Astrocyte (in vitro differentiated cells and primary cell): ENCODE measurements around the gene MGAM2. TPM values are rescaled to one million over a fixed set of nuclear protein-coding genes. Genes with fewer than 3 reads are reported as not detected.

Source experiments
- DNase-seq: peaks from one replicate; pipeline ENCODE4 v3.0.0-alpha.2; 2010; ENCODE audit warnings: low read depth
- FAIRE-seq: peaks from 2 replicates; lab custom pipeline; 2011; peaks lifted over from hg19 to GRCh38; lab: Jason Lieb, UNC
- H2AFZ ChIP-seq: 2 replicates; pipeline ENCODE4 v1.6.0; 2012; ENCODE audit warnings: low read depth, low read length, inconsistent platforms
- H3K27ac ChIP-seq: 2 replicates; pipeline ENCODE4 v1.5.1; 2011; ENCODE audit warnings: low read depth, low read length, inconsistent platforms
- H3K27me3 ChIP-seq: 2 replicates; pipeline ENCODE4 v1.6.0; 2011; ENCODE audit warnings: low read length, inconsistent platforms; ENCODE audit not compliant: insufficient read depth
- H3K36me3 ChIP-seq: 2 replicates; pipeline ENCODE4 v1.5.1; 2011; ENCODE audit warnings: low read length, inconsistent platforms; ENCODE audit not compliant: insufficient read depth
- H3K4me1 ChIP-seq: 2 replicates; pipeline ENCODE4 v1.5.1; 2011; ENCODE audit warnings: low read length, inconsistent platforms; ENCODE audit not compliant: insufficient read depth
- H3K4me2 ChIP-seq: 2 replicates; pipeline ENCODE4 v1.6.0; 2012; ENCODE audit warnings: low read length, inconsistent platforms
- H3K4me3 ChIP-seq: 2 replicates; pipeline ENCODE4 v1.5.1; 2011; ENCODE audit warnings: low read depth, mild to moderate bottlenecking, low read length, inconsistent platforms; ENCODE audit not compliant: insufficient read depth
- H3K79me2 ChIP-seq: 2 replicates; pipeline ENCODE4 v1.6.0; 2012; ENCODE audit warnings: mild to moderate bottlenecking, low read length, inconsistent platforms; ENCODE audit not compliant: insufficient read depth
- H3K9ac ChIP-seq: 2 replicates; pipeline ENCODE4 v1.6.0; 2012; ENCODE audit warnings: mild to moderate bottlenecking, low read length, inconsistent platforms
- H3K9me3 ChIP-seq: 2 replicates; pipeline ENCODE4 v1.5.1; 2012; ENCODE audit warnings: low read depth, mild to moderate bottlenecking, low read length, inconsistent platforms; ENCODE audit not compliant: insufficient read depth
- H4K20me1 ChIP-seq: 2 replicates; pipeline ENCODE4 v1.6.0; 2012; ENCODE audit warnings: low read length, inconsistent platforms; ENCODE audit not compliant: insufficient read depth
- H3K27ac Mint-ChIP-seq: one replicate; pipeline ENCODE4 v1.8.0; 2021; ENCODE audit warnings: mild to moderate bottlenecking, mixed read lengths; ENCODE audit not compliant: unreplicated experiment
- H3K27me3 Mint-ChIP-seq: one replicate; pipeline ENCODE4 v1.8.0; 2021; ENCODE audit warnings: low read depth, mixed read lengths; ENCODE audit not compliant: unreplicated experiment
- H3K36me3 Mint-ChIP-seq: one replicate; pipeline ENCODE4 v1.8.0; 2021; ENCODE audit warnings: low read depth, mixed read lengths; ENCODE audit not compliant: unreplicated experiment
- H3K4me1 Mint-ChIP-seq: one replicate; pipeline ENCODE4 v1.8.0; 2021; ENCODE audit warnings: low read depth, mixed read lengths; ENCODE audit not compliant: unreplicated experiment
- H3K4me3 Mint-ChIP-seq: one replicate; pipeline ENCODE4 v1.8.0; 2021; ENCODE audit warnings: mild to moderate bottlenecking, moderate library complexity, mixed read lengths; ENCODE audit not compliant: unreplicated experiment
- H3K9me3 Mint-ChIP-seq: one replicate; pipeline ENCODE4 v1.8.0; 2021; ENCODE audit warnings: mild to moderate bottlenecking, mixed read lengths; ENCODE audit not compliant: unreplicated experiment
- CTCF ChIP-seq: IDR thresholded peaks from 2 replicates; pipeline ENCODE4 v1.5.1; 2011; ENCODE audit warnings: low read depth, mild to moderate bottlenecking, inconsistent platforms, low read length, moderate library complexity; ENCODE audit not compliant: insufficient read depth
- EZH2 ChIP-seq: IDR thresholded peaks from 2 replicates; pipeline ENCODE4 v1.6.1; 2012; ENCODE audit warnings: mild to moderate bottlenecking, low read length, inconsistent platforms; ENCODE audit not compliant: insufficient read depth
- total RNA-seq: library from RNA; stranded (reverse); gene quantifications from 2 replicates; pipeline ENCODE4 v1.2.1, GENCODE V29; 2021

The MGAM2 gene
- total RNA-seq, 1 donor from 2014 or later = 0.05 TPM

DNA sequence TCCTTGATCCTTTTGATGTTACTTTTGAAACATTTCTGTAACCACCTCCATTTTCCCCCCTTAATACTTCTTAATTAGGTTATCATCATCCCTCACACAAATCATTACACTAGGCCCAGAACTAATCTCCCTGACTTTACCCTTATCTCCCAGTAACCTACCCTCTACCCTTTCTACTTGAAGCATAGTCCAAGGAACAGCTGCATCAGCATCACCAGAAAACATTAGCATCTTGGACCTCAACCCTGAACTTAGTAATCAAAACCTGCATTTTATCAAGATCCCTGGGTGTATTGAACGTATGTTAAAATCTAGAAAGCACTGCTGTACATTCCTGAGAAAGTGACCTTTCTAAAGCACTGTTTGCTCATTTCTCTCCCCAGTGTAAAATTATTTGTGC is 38.8 kb downstream of the MGAM2 start:
- no peak for FAIRE-seq
- H3K4me3 Mint-ChIP-seq = no peak overlapping the region
- no peaks in the 10 kb centered on the region for H3K79me2 ChIP-seq
- H3K4me1 ChIP-seq = no peaks in the 10 kb centered on the region
- no peaks in the 10 kb centered on the region for H3K9me3 Mint-ChIP-seq
- H2AFZ ChIP-seq = no peak overlapping the region
- no peak overlapping the region for H3K27ac Mint-ChIP-seq
- H3K9ac ChIP-seq = no peak overlapping the region
- no peaks in the 10 kb centered on the region for H3K27me3 Mint-ChIP-seq
- H3K27me3 ChIP-seq = no peaks in the 10 kb centered on the region
- H3K9me3 ChIP-seq = peaks cover 4% of the 10 kb centered on the region
- H3K27ac ChIP-seq = no peak overlapping the region
- H3K36me3 ChIP-seq = no peaks in the 10 kb centered on the region
- H3K4me2 ChIP-seq = no peak overlapping the region
- no peak overlapping the region for H3K4me3 ChIP-seq
- no peak for DNase-seq
- no peaks in the 10 kb centered on the region for H3K4me1 Mint-ChIP-seq
- H4K20me1 ChIP-seq = no peaks in the 10 kb centered on the region
- H3K36me3 Mint-ChIP-seq = no peaks in the 10 kb centered on the region
- no peak for TF ChIP-seq EZH2
- TF ChIP-seq CTCF = no peak

DNA sequence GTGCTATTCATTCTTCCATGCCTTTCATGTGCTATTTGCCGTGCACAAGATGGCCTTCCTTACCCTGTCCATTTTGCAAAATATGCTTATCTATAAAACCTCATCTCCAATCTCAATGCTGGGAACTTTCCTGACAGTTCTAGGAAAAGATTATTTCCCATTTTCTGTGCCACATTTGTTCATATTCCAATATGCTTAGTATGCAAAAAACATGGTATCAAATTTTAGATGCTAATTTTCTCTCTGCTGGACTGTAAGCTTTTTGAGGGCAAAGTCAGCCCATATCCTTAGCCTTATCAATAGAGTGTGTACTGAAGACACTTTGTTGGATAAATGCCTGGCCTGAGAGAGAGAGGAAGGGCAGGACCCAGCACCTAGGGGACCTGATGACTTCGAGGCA is 39.4 kb downstream of the MGAM2 start:
- Histone ChIP-seq H3K36me3 (no peaks in the 10 kb centered on the region), H3K9ac (no peak overlapping the region), H4K20me1 (no peaks in the 10 kb centered on the region), H3K4me2 (no peak overlapping the region), H3K4me1 (no peaks in the 10 kb centered on the region), H3K9me3 (peaks cover 4% of the 10 kb centered on the region), H3K79me2 (no peaks in the 10 kb centered on the region), H2AFZ (no peak overlapping the region), H3K4me3 (no peak overlapping the region), H3K27ac (no peak overlapping the region), H3K27me3 (no peaks in the 10 kb centered on the region)
- no peaks in the 10 kb centered on the region for H3K36me3 Mint-ChIP-seq
- H3K27ac Mint-ChIP-seq = no peak overlapping the region
- H3K27me3 Mint-ChIP-seq = no peaks in the 10 kb centered on the region
- no peak for TF ChIP-seq EZH2
- TF ChIP-seq CTCF = no peak
- no peak overlapping the region for H3K4me3 Mint-ChIP-seq
- H3K4me1 Mint-ChIP-seq = no peaks in the 10 kb centered on the region
- H3K9me3 Mint-ChIP-seq = no peaks in the 10 kb centered on the region
- DNase-seq (no peak), FAIRE-seq (no peak)

- Histone ChIP-seq H3K27me3 (no peaks in the 10 kb centered on the region), H3K4me3 (no peak overlapping the region), H4K20me1 (no peaks in the 10 kb centered on the region), H3K79me2 (no peaks in the 10 kb centered on the region), H2AFZ (no peak overlapping the region), H3K9me3 (peaks cover 4% of the 10 kb centered on the region), H3K27ac (no peak overlapping the region), H3K36me3 (no peaks in the 10 kb centered on the region), H3K4me1 (no peaks in the 10 kb centered on the region), H3K4me2 (no peak overlapping the region), H3K9ac (no peak overlapping the region)
- no peaks in the 10 kb centered on the region for H3K4me1 Mint-ChIP-seq
- DNase-seq (no peak), FAIRE-seq (no peak)
- H3K27me3 Mint-ChIP-seq = no peaks in the 10 kb centered on the region
- no peaks in the 10 kb centered on the region for H3K9me3 Mint-ChIP-seq
- no peaks in the 10 kb centered on the region for H3K36me3 Mint-ChIP-seq
- H3K4me3 Mint-ChIP-seq = no peak overlapping the region
- H3K27ac Mint-ChIP-seq = no peak overlapping the region
- TF ChIP-seq EZH2 (no peak), CTCF (no peak)
Measured at GRCh38 chr7:142152076-142152475, 40.6 kb downstream of the MGAM2 start.
